Naive thymus-derived CD8-positive, alpha-beta T cell (primary cell): ENCODE measurements around the gene DIPK1A. TPM values are rescaled to one million over a fixed set of nuclear protein-coding genes. Genes with fewer than 3 reads are reported as not detected.

Experiments used
- polyA plus RNA-seq, 3 donors: library from polyadenylated mRNA; unstranded; fragments of 300-500 nt; fragmentation: Illumina TruSeq; gene quantifications; one replicate each; pipeline ENCODE4 v1.2.3, GENCODE V29; 2021
- total RNA-seq, 8 experiments: library from RNA in 2 of 8; stranded (reverse) in 2 of 8; gene quantifications; one replicate each; pipeline ENCODE4 v1.2.3 and lab custom pipeline; 2021 to 2026

DIPK1A gene
- total and polyA plus RNA-seq, 5 experiments from 2014 or later = 11.5 to 14.8 (median 14.1) TPM

Other genes with a start within 250 kb of the DIPK1A start
- gene EVI5, start 176.4 kb downstream of the DIPK1A start, total RNA-seq = 1 to 10 TPM; 1.8 TPM
- under 1 TPM; 0.18 to 0.99 (median 0.33) TPM for gene EVI5, start 176.4 kb downstream of the DIPK1A start, polyA plus RNA-seq
- gene RPL5, start 129.4 kb downstream of the DIPK1A start, total RNA-seq = 1,000 to 10,000 TPM; 1,607 to 1,641 TPM
- 1,000 to 10,000 TPM; 3,250 to 3,560 (median 3,276) TPM for gene RPL5, start 129.4 kb downstream of the DIPK1A start, polyA plus RNA-seq
- 10 to 100 TPM; 43.7 to 46.3 TPM for gene MTF2, start 117.8 kb upstream of the DIPK1A start, total RNA-seq
- gene MTF2, start 117.8 kb upstream of the DIPK1A start, polyA plus RNA-seq = 10 to 100 TPM; 53.0 to 67.7 (median 61.0) TPM
- 10 to 100 TPM; 41.2 to 44.1 TPM for gene TMED5, start 219.0 kb upstream of the DIPK1A start, total RNA-seq
- gene TMED5, start 219.0 kb upstream of the DIPK1A start, polyA plus RNA-seq = 10 to 100 TPM; 15.9 to 18.6 (median 18.0) TPM
- gene CCDC18, start 219.3 kb upstream of the DIPK1A start, total RNA-seq = 10 to 100 TPM in 1 of 2 experiments, 1 to 10 TPM in 1; 7.5 to 10.2 TPM
- 1 to 10 TPM in 2 of 3 donors, under 1 TPM in 1; 0.93 to 3.8 (median 3.3) TPM for gene CCDC18, start 219.3 kb upstream of the DIPK1A start, polyA plus RNA-seq